SH-SY5Y (cell line): ENCODE measurements around the gene TMED1.

Experiments used
- GATA2 ChIP-seq: IDR thresholded peaks from 2 replicates; pipeline ENCODE4 v1.6.1; 2011; ENCODE audit warnings: mild to moderate bottlenecking, low read depth, low read length
- GATA3 ChIP-seq: IDR thresholded peaks from 2 replicates; pipeline ENCODE4 v1.6.1; 2011; ENCODE audit warnings: low read depth, mild to moderate bottlenecking, low read length, moderate library complexity

DNA sequence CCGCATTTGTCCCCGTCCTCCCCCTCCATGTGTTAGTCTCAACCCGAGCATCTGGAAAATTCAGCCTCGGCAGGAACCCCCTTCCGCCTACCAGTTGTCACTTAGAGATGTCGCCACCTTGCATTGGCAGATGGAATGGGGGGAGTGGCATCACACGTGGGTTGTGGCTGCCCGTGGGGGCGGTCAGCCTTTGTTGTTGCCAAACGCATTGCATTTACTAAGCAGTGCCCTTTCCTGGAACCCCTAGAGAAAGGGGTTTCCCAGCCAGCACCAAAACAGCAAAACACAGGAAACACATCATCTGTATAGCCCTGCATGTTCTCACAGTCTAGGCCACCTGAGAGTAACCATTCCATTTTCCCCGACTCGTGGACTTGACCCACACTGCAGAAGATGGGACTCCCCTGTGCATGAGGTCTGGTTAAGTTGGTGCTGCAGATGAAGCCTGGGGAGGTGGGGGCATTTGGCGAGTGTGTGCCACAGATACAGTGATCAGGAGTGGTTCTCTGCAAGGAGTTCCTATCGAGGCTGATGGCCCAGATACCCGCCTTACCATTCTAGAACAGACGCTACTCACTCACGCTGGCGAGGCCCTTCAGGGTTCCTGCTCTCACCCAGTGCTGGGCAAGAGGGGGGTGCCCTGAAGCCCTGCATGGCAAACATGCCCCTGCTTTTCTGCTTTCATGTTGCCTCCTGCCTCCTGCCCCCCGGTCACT is 38.3 kb downstream of the TMED1 start:
- no peak for TF ChIP-seq GATA3
- no peak for TF ChIP-seq GATA2
